HepG2 (cell line): Measurements from ENCODE around the gene KRT32.

Experiments
- CREB1 ChIP-seq, 2 experiments: fragments of 450-650 bp in 1 of 2; IDR thresholded peaks; 2 replicates each; pipeline ENCODE4 v1.6.1; 2016 to 2017; ENCODE audit warnings: control low read depth in 1 of 2, mild to moderate bottlenecking in 1 of 2, missing compliant biosample characterization in 1 of 2, missing genetic modification characterization in 1 of 2
- ESRRA ChIP-seq: sonication (generic); formaldehyde crosslinking; IDR thresholded peaks from 2 replicates; pipeline ENCODE4 v1.5.1; 2020; ENCODE audit warnings: mild to moderate bottlenecking, low read depth, missing genetic modification reagents
- EZH2 ChIP-seq: conservative IDR thresholded peaks from 2 replicates; pipeline ENCODE4 v1.6.1; 2012; ENCODE audit warnings: mild to moderate bottlenecking, low read depth, low read length, moderate library complexity
- JUNB ChIP-seq: sonication (generic); formaldehyde crosslinking; IDR thresholded peaks from 2 replicates; pipeline ENCODE4 v1.8.0; 2022; ENCODE audit warnings: missing genetic modification reagents, mild to moderate bottlenecking, borderline replicate concordance
- MTF1 ChIP-seq: sonication (generic); formaldehyde crosslinking; IDR thresholded peaks from 2 replicates; pipeline ENCODE4 v1.5.0; 2020; ENCODE audit warnings: missing genetic modification reagents
- NR2F6 ChIP-seq, 2 experiments: IDR thresholded peaks; 2 replicates each; pipeline ENCODE4 v1.6.1; 2016; ENCODE audit warnings: antibody characterized with exemption in 1 of 2, mild to moderate bottlenecking in 1 of 2
- SPEN ChIP-seq: sonication (generic); formaldehyde crosslinking; IDR thresholded peaks from 2 replicates; pipeline ENCODE4 v1.5.1; 2020; ENCODE audit warnings: low read depth, mild to moderate bottlenecking, missing genetic modification reagents
- TAF1 ChIP-seq: sonication (generic); formaldehyde crosslinking; IDR thresholded peaks from 2 replicates; pipeline ENCODE4 v1.4.0; 2020; ENCODE audit warnings: missing genetic modification reagents
- THYN1 ChIP-seq: sonication (generic); formaldehyde crosslinking; IDR thresholded peaks from 2 replicates; pipeline ENCODE4 v1.8.1; 2023; ENCODE audit warnings: low read depth, mild to moderate bottlenecking, moderate library complexity, missing genetic modification reagents, borderline replicate concordance
- ZBTB1 ChIP-seq: sonication (generic); formaldehyde crosslinking; IDR thresholded peaks from 2 replicates; pipeline ENCODE4 v1.4.0; 2020; ENCODE audit warnings: missing genetic modification reagents, borderline replicate concordance
- ZNF446 ChIP-seq: sonication (generic); formaldehyde crosslinking; IDR thresholded peaks from 2 replicates; pipeline ENCODE4 v1.5.0; 2020; ENCODE audit warnings: mild to moderate bottlenecking, missing genetic modification reagents
- TF ChIP-seq, protein P1 (sequence below), 2 experiments: IDR thresholded peaks; 2 replicates each; pipeline ENCODE4 v1.6.1; 2011 to 2012; ENCODE audit warnings: low read length in 2 of 2, borderline replicate concordance in 1 of 2, low read depth in 1 of 2, mild to moderate bottlenecking in 1 of 2, moderate library complexity in 1 of 2
- TF ChIP-seq, protein P2 (sequence below): sonication (generic); formaldehyde crosslinking; conservative IDR thresholded peaks from 2 replicates; pipeline ENCODE4 v1.4.0; 2020; ENCODE audit warnings: missing genetic modification reagents
- TF ChIP-seq, protein P3 (sequence below): sonication (generic); formaldehyde crosslinking; IDR thresholded peaks from 2 replicates; pipeline ENCODE4 v1.5.0; 2020; ENCODE audit warnings: mild to moderate bottlenecking, missing genetic modification reagents, moderate library complexity

DNA sequence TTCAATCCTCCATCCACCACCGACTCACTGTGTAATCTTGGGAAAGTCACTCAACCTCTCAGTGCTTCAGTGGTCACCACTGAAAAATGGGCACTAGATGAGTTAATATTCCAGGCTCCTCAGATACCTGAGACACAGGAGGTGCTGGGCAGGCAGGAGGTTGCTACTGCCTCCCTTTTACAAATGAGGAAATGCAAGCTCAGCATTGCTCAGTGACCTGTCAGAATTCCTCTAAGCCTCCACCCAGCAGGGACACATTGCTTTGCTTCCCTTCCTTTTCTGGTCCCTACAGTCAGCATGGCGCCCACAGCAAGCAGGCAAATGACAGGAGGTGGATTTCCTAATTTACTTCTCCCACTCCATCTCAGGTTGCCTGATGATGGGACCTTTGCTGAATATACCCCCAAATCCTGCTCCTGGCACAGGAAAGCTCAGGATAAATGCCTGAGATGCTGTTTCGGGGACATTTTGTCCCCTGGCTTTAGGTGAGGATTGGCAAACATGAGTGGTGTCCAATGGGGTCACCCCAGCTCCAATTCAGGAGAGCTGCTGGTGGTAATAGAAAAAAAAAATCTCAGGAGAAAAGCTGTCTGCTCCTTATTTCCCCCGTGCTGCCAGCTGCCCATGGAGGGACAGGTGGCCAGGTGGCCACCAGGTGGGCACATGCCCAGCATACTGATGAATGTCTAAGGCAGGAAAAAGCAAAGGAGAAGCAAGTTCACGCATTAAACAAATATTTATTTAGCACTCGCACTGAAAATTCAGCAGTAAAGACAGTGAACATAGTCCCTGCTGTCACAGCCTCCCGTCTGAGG lies 43.3 kb upstream of the KRT32 start:
- no peak for TF ChIP-seq CREB1 (IDR thresholded peaks at IDR 0.05)
- no peak for TF ChIP-seq CREB1 (CRISPR knock-in tag; IDR thresholded peaks at IDR 0.05)
- no peak for TF ChIP-seq EZH2
- TF ChIP-seq NR2F6 (IDR thresholded peaks at IDR 0.05) = no peak
- TF ChIP-seq NR2F6 (CRISPR knock-in tag; IDR thresholded peaks at IDR 0.05) = no peak
- no peak for TF ChIP-seq ZBTB1 (CRISPR knock-in tag)
- TF ChIP-seq SPEN (CRISPR knock-in tag) = no peak
- TF ChIP-seq THYN1 (CRISPR knock-in tag) = no peak
- no peak for TF ChIP-seq ESRRA (CRISPR knock-in tag)
- no peak for TF ChIP-seq JUNB (CRISPR knock-in tag)
- TF ChIP-seq, protein P1, sequence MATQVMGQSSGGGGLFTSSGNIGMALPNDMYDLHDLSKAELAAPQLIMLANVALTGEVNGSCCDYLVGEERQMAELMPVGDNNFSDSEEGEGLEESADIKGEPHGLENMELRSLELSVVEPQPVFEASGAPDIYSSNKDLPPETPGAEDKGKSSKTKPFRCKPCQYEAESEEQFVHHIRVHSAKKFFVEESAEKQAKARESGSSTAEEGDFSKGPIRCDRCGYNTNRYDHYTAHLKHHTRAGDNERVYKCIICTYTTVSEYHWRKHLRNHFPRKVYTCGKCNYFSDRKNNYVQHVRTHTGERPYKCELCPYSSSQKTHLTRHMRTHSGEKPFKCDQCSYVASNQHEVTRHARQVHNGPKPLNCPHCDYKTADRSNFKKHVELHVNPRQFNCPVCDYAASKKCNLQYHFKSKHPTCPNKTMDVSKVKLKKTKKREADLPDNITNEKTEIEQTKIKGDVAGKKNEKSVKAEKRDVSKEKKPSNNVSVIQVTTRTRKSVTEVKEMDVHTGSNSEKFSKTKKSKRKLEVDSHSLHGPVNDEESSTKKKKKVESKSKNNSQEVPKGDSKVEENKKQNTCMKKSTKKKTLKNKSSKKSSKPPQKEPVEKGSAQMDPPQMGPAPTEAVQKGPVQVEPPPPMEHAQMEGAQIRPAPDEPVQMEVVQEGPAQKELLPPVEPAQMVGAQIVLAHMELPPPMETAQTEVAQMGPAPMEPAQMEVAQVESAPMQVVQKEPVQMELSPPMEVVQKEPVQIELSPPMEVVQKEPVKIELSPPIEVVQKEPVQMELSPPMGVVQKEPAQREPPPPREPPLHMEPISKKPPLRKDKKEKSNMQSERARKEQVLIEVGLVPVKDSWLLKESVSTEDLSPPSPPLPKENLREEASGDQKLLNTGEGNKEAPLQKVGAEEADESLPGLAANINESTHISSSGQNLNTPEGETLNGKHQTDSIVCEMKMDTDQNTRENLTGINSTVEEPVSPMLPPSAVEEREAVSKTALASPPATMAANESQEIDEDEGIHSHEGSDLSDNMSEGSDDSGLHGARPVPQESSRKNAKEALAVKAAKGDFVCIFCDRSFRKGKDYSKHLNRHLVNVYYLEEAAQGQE (IDR thresholded peaks at IDR 0.05; ENCODE audit: borderline replicate concordance in 1 of 2, low read depth in 1 of 2, low read length in 2 of 2) = no peak
- no peak for TF ChIP-seq MTF1 (CRISPR knock-in tag)
- TF ChIP-seq TAF1 (CRISPR knock-in tag) = no peak
- no peak for TF ChIP-seq ZNF446 (CRISPR knock-in tag)
- TF ChIP-seq, protein P2, sequence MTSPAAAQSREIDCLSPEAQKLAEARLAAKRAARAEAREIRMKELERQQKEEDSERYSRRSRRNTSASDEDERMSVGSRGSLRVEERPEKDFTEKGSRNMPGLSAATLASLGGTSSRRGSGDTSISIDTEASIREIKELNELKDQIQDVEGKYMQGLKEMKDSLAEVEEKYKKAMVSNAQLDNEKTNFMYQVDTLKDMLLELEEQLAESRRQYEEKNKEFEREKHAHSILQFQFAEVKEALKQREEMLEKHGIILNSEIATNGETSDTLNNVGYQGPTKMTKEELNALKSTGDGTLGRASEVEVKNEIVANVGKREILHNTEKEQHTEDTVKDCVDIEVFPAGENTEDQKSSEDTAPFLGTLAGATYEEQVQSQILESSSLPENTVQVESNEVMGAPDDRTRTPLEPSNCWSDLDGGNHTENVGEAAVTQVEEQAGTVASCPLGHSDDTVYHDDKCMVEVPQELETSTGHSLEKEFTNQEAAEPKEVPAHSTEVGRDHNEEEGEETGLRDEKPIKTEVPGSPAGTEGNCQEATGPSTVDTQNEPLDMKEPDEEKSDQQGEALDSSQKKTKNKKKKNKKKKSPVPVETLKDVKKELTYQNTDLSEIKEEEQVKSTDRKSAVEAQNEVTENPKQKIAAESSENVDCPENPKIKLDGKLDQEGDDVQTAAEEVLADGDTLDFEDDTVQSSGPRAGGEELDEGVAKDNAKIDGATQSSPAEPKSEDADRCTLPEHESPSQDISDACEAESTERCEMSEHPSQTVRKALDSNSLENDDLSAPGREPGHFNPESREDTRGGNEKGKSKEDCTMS (CRISPR knock-in tag) = no peak
- TF ChIP-seq, protein P3, sequence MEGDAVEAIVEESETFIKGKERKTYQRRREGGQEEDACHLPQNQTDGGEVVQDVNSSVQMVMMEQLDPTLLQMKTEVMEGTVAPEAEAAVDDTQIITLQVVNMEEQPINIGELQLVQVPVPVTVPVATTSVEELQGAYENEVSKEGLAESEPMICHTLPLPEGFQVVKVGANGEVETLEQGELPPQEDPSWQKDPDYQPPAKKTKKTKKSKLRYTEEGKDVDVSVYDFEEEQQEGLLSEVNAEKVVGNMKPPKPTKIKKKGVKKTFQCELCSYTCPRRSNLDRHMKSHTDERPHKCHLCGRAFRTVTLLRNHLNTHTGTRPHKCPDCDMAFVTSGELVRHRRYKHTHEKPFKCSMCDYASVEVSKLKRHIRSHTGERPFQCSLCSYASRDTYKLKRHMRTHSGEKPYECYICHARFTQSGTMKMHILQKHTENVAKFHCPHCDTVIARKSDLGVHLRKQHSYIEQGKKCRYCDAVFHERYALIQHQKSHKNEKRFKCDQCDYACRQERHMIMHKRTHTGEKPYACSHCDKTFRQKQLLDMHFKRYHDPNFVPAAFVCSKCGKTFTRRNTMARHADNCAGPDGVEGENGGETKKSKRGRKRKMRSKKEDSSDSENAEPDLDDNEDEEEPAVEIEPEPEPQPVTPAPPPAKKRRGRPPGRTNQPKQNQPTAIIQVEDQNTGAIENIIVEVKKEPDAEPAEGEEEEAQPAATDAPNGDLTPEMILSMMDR = no peak
